NCI-H2029 (cell line): Measurements from ENCODE around the gene BMP10.

ENCODE experiments used
- DNase-seq: peaks from one replicate; lab custom pipeline; 2025; lab: John Stamatoyannopoulos, UW

Gene BMP10

DNA sequence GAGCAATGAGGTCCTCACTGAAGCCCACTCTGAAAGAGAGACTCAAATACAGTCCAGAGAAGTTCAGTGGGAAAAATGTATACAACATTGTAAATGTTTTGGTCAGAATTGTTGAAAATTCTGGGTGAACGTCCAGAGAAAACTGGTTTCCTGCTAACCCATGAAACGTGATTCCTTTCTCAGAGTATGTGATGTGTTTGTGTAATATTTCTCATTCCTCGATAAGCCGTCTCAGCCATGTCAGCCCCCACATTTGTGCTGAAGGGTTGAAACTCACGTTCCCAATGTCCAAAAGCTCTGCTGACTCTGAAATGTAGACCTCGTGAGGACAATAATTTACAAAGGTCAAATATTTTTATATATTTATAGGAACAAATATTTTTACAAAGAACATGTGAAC, 51.6 kb downstream of the BMP10 start:
- no peak for DNase-seq

- DNase-seq = no peak
Measured at GRCh38 chr2:68817306-68817705, 53.9 kb downstream of the BMP10 start.
